Non-pigmented ciliary epithelial cell (primary cell): ENCODE data around the gene CDH12.
"Not testable (repeated sequence)": the region's sequence is repeated elsewhere in the genome, so short reads cannot be mapped to it uniquely, and the experiment has no call there.

Experiments
- DNase-seq: peaks from one replicate; pipeline ENCODE4 v3.0.0-alpha.2; 2010; ENCODE audit warnings: low read depth

CDH12 gene

DNA sequence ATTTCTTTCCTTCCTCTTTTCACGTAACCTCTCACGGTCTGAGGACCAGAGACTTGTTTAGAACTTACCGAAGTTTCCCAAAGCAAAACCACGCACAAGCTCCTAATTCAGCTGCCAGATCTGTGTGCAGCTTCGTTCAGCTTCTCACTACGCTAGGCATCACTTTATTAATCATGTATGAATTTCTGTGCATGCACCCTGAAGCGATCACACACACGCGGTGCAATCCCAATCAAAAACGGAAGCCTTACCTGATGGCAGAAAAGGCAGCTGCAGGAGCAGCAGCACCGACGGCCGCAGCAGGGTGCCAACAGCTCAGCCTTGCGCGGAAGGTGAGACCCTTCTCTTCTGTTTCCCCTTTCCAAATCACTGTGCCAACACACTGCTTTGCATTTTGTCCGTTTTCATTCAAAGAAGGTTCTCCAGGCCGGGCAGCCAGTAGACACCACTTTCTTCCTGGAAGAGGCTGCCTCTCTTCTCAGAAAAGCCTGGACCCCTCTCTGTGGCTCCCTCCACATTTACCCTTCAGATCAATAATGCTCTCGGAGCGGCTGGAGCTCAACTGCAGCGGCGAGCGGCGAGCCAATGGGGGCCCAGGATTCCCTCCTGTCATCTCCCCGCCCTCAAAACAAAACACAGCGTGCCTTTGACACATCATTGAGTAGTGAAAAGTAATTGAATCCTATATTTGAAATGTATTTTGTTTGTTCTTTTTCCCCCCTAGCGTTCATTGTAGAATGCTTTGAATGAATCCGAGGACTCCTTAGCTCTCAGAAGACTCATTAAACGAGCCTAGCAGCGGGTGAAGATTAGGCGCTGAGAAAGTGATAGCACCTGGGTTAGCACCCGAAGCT is at the start of gene CDH12:
TSS of gene CDH12 (minus strand) at position 538 of the 854 bp plus-strand sequence.
- no peak for DNase-seq

DNA sequence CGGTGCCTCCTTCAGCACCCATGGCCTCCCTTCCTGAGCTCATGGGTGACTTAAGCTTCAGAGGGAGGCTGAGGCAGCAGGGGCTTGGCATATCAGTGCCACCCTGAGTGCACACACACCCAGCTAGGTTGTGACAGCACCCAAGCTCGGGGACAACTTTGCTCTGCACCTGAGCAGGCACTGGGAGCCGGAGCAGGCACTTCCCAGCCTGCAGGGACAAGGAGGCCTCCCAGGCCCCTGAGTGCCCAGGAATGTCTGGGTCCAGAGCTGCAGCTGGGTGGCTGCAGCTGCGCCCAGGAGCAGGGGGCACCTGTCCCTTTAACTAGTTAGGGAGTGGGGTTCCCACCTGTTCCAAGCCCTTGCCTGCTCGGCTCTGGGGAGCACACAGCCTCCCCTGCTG is 48.7 kb upstream of the CDH12 start:
- no peak for DNase-seq

- no peak for DNase-seq
Observed at GRCh38 chr5:22900801-22901310, 47.7 kb upstream of the CDH12 start.

DNA sequence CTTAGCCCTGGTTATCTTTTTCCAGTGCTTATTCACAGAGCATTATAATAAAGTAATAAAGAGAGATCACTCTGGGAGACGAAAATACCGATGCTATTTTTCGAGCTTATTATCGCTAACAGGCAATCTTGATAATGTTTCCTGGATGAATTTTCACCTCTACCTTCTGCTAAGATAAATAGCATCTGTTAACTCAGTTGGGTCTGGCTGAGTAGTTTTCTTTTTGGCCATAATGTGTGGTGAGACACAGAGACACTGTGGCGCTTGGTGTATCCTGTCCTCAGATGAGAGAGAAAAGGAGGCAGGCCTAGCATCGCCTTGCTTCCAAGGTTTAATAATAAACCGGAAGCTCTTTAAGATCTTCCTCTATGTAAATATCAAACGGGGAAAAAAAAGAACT is 46.2 kb upstream of the CDH12 start:
- DNase-seq, result no peak

GRCh38 chr5:22896152-22896551 is 43.0 kb upstream of the CDH12 start:
- DNase-seq, result no peak

- no peak for DNase-seq
Observed at GRCh38 chr5:22892441-22892840, 39.3 kb upstream of the CDH12 start.

DNA sequence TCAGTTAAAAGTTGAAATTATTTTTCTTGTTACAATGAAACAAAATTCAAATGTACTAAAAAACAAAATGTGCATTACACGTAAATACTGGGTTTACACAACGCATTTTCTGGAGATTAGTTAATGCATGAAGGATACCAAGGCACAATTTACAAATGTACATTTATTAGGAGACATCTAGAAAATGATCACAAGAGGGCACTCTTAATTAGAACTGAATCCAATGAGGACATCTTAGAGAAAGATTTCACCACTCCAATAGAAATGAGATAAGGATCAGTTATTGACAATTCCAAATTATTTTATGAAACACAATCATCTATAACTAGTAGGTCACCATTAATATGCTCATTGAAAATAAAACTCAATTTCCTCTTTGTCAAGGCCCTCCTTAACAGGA is 36.6 kb upstream of the CDH12 start:
- DNase-seq, result no peak

- no peak for DNase-seq
Observed at GRCh38 chr5:22887566-22887965, 34.4 kb upstream of the CDH12 start.

DNA sequence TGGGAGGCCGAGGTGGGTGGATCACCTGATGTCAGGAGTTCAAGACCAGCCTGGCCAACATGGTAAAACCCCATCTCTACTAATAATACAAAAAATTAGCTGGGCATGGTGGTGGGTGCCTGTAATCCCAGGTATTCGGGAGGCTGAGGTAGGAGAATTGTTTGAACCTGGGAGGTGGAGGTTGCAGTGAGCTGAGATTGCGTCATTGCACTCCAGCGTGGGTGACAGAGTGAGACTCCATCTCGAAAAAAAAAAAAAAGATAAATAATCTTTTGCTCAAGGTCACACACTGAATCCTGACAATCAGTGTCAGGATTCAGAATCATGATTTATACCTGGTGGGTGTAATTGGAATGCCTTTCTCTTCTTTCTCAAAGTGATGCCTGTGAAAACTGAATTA is 5.8 kb upstream of the CDH12 start:
- DNase-seq, result not testable (repeated sequence)

- no peak for DNase-seq
Observed at GRCh38 chr5:22855824-22856223, 2.7 kb upstream of the CDH12 start.

DNA sequence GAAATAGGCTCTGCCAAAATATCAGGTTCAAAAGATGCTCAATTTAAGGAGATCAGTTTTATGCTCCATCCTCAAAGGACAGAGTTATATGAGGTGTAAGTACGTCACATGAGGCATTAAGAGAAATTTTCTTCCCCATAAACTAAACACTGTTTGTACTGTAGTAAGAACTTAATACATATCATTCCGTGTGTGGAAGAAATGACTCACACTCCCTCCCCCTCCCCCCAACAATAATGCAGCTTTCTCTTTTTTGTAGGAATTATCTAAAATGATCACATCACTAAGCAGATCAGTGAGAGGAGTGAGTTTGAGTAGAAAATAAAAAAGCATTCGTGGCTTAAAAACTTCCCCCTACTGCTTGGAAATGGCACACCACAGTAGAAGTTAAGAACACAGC is 2.2 kb downstream of the CDH12 start:
- DNase-seq, result no peak

GRCh38 chr5:22846693-22847092 is 6.5 kb downstream of the CDH12 start:
- DNase-seq, result no peak

- DNase-seq, result no peak
Observed at GRCh38 chr5:22844636-22845035, 8.5 kb downstream of the CDH12 start.

DNA sequence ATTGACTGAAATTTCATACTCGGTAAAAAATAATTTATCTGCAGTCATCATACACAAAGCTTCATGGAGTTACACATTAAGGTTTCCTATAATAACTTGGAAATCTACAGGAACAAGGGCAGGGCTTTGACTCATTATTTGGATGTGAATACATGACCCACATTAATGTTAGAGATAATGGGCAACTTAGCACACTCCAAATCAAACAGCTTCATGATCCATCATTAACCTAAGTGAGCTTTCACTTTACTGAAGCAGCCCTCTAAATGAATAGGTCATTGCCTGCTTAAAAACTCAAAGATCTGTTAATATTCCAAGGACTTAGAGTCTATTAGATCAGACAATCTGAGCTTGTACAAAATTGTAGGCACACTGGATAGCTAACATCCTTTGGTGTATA is 9.0 kb downstream of the CDH12 start:
- no peak for DNase-seq

DNA sequence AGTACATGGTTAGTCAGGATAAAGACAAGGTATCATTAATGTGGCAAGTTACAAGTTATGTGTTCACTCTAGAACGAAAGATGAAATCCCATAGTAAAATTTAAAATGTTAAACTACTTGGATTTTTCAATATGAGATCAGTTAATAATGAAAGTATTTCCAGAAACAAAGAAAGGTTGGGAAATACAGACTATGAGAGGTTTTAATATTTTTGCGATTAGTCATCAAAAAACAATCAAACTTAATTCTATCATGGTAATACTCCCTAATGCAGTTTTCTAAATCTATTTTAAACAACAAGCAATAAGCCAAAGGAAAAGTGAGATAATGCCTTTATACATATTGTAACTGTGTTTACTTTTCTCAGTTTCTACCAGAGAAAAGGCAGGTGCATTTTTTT is 10.6 kb downstream of the CDH12 start:
- no peak for DNase-seq

DNA sequence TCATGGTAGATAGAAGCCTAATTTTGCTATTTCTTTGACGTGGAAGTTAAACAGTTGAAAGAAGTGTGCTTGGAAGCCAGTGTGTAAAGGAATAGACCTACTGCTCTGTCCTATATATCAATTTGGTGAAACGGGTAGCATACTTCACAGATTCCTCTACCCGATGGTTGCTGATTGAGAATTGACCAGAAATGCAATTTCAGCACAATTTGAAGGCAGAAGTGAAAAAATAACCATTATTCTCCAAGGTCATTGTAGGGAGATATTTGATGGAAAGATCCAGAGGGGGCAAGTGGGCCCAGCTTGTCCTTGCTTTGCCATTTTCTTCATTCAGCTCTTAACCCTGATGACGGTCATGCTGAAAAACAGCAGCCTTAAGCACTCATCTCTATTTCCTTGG is 15.3 kb downstream of the CDH12 start:
- no peak for DNase-seq

DNA sequence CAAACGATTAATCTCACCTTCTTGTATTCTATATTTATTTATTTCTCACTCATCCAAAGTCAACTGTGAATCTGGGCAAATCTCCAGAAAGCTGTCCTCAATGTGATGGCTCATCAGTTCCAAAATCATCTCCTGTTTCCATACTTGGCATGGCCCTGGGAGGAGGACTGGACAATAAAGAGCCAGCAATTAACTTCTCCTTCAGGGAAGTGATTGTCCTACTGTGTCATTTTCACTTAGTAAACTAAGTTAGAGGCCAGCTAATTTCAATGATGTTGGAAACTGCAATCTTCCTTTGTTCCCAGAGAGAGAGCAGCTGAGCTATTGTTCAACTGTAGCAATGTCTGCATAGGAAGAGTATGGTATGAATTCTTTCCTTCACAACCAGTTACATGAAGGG is 17.5 kb downstream of the CDH12 start:
- DNase-seq, result no peak

- no peak for DNase-seq
Observed at GRCh38 chr5:22793463-22793862, 59.7 kb downstream of the CDH12 start.

GRCh38 chr5:22787807-22788206 is 65.3 kb downstream of the CDH12 start:
- no peak for DNase-seq

DNA sequence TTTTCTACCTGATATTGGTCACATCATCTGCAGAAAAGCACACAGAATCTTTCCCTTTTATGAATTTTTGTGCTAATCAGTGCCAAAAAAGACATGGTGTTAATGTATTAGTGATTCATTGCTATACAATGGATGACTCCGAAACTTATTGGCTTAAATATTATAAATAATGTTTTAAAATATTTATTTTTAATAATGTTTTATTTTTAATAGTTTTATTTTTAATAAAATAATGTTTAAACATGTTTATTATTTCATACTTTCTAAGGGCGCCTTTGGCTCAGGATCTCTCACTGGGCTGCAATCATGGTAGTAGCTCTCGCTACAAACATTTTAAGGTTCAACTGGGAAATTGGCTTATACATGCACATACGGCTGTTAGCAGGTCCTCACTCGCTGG is 65.7 kb downstream of the CDH12 start:
- no peak for DNase-seq

GRCh38 chr5:22780756-22781155 is 72.4 kb downstream of the CDH12 start:
- no peak for DNase-seq

- DNase-seq, result no peak
Observed at GRCh38 chr5:22779499-22779898, 73.6 kb downstream of the CDH12 start.

- no peak for DNase-seq
Observed at GRCh38 chr5:22776285-22776684, 76.9 kb downstream of the CDH12 start.

GRCh38 chr5:22774214-22774613 is 78.9 kb downstream of the CDH12 start:
- not testable (repeated sequence) for DNase-seq
